Spleen (tissue), 11 donors: Measurements from ENCODE around the gene EIF2B2. TPM values are rescaled to one million over a fixed set of nuclear protein-coding genes. Genes with fewer than 3 reads are reported as not detected.

Source experiments
- DNase-seq: peaks from one replicate; pipeline ENCODE4 v3.0.0-alpha.2; 2020
- H3K27ac ChIP-seq, 8 donors: fragments of 200-600 bp; sonication (generic) in 7 of 8; 1 replicate in 4 of 8; 2 replicates in 4 of 8; pipeline versions ENCODE4 v1.5.0 to v1.8.0; 2016 to 2021; ENCODE audit warnings: inconsistent platforms in 4 of 8, mild to moderate bottlenecking in 4 of 8, moderate library complexity in 1 of 8
- H3K27me3 ChIP-seq, 7 donors: fragments of 200-600 bp; sonication (generic) in 6 of 7; replicated peaks in 1 of 7; 1 replicate in 4 of 7; 2 replicates in 3 of 7; pipeline versions ENCODE4 v1.5.0 to v1.8.0; 2016 to 2021; ENCODE audit warnings: inconsistent platforms in 3 of 7, mild to moderate bottlenecking in 1 of 7
- H3K36me3 ChIP-seq, 6 donors: fragments of 200-600 bp; sonication (generic) in 5 of 6; 1 replicate in 4 of 6; 2 replicates in 2 of 6; pipeline versions ENCODE4 v1.5.0 to v1.8.0; 2016 to 2021; ENCODE audit warnings: inconsistent platforms in 2 of 6
- H3K4me1 ChIP-seq, 6 donors: fragments of 200-600 bp; sonication (generic) in 5 of 6; 1 replicate in 3 of 6; 2 replicates in 3 of 6; pipeline versions ENCODE4 v1.5.0 to v1.8.0; 2016 to 2021; ENCODE audit warnings: inconsistent platforms in 3 of 6
- H3K4me3 ChIP-seq, 8 donors: fragments of 200-600 bp; sonication (generic) in 7 of 8; 1 replicate in 4 of 8; 2 replicates in 4 of 8; pipeline versions ENCODE4 v1.5.0 to v1.8.0; 2016 to 2021; ENCODE audit warnings: inconsistent platforms in 4 of 8, mild to moderate bottlenecking in 4 of 8, moderate library complexity in 2 of 8
- H3K9me3 ChIP-seq, 8 donors: fragments of 200-600 bp; sonication (generic) in 7 of 8; 1 replicate in 4 of 8; 2 replicates in 4 of 8; pipeline versions ENCODE4 v1.5.0 to v1.8.0; 2016 to 2021; ENCODE audit warnings: inconsistent platforms in 4 of 8
- POLR2A ChIP-seq, 3 donors: fragments of 450-650 bp; IDR thresholded peaks; one replicate each; pipeline ENCODE4 v1.5.1; 2017; ENCODE audit warnings: antibody characterized with exemption in 3 of 3, mild to moderate bottlenecking in 1 of 3
- POLR2AphosphoS5 ChIP-seq, 3 donors: sonication (generic); formaldehyde crosslinking; IDR thresholded peaks; one replicate each; pipeline ENCODE4 v1.5.1; 2017; ENCODE audit warnings: antibody characterized with exemption in 3 of 3
- WGBS, 5 donors: extraction: QIAGEN DNeasy Blood & Tissue Kit in 3 of 5; methylation state at CpG; one replicate each; pipeline versions ENCODE4 v1.1.5 to v1.1.7; 2013 to 2018; 5-methylcytosine and 5-hydroxymethylcytosine counted together
- intact Hi-C: fragments of 100-400 bp; cut with DNase I; formaldehyde crosslinking; loops from one replicate; pipeline ENCODE4 v1.15.0; 2023; ENCODE audit warnings: low total_unique reads
- polyA plus RNA-seq, 3 donors: library from polyadenylated mRNA; stranded (reverse); fragments of 200-250 nt; gene quantifications; one replicate each; pipeline ENCODE4 v1.2.1, GENCODE V29; 2013
- total RNA-seq, 7 donors: library from RNA; depleted of rRNA in 3 of 7; stranded (reverse); fragments of >200 nt in 3 of 7; fragmentation: NEBNext Ultra II Directional in 4 of 7; extraction: Animal tissue kit (Norgen Biotek cat#: 25700) in 4 of 7; gene quantifications; one replicate each; pipeline versions ENCODE4 v1.1.0 to v1.2.1, GENCODE V29; 2016 to 2021
- TF ChIP-seq, protein P1 (sequence below), 11 experiments: fragments of 200-600 bp in 7 of 11; fragments of 450-650 bp in 4 of 11; sonication (generic) in 4 of 11; IDR thresholded peaks in 8 of 11; conservative IDR thresholded peaks in 3 of 11; 1 replicate in 7 of 11; 2 replicates in 4 of 11; pipeline versions ENCODE4 v1.4.0 to v1.8.0; 2016 to 2021; ENCODE audit warnings: antibody characterized with exemption in 11 of 11, inconsistent platforms in 4 of 11, mild to moderate bottlenecking in 1 of 11
- donor health status: healthy with polysubstance abuse.
- donor health status: DM: no; HTN: no; CAD: no; lungs with moderate emphysema.
- donor health status: DM: no; HTN: no; CAD: no.
- donor health status: Bipolar disorder and iron deficiency.
- donor health status: healthy.
- donor health status: DM: no; HTN: no; CAD: no.
- donor health status: DM: yes; HTN: yes; CAD: no.

The EIF2B2 gene
- total and polyA plus RNA-seq, 10 donors = 16.0 to 38.1 (median 25.8) TPM

DNA sequence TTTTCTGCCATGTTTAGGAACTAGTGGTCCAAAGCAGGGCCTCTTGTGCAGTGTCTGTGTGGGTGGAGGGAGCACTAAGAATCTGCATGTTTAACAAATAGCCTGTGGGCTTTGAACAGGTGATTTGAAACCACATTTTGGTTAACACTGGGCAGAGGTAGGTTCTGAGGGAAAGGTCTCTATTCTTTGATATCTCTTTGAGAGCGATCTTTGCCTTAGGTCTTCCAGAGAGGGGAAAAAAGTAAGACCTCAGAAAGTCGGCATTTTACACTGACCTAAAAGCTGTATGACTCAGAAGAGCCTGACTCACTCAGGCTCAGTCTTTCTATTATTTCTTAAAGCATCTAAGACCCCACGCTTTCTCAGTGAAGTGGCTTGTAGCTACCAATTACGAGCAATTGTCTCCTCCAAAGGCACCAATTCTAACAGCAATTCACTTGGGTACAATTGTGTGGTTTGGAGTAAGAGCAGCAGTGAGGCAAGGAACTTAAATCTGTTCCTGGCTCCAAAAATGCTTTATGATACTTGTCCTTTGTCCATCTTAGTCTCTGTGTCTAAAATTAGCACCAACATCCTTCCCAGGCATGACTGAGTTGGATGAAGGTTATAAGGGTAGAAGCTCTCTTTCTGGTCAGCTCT is 8.8 kb downstream of the EIF2B2 start:
- WGBS, 5 donors = 61 to 75% (median 67%) methylated on average over 4 of the region's 4 CpGs
- H3K27ac ChIP-seq = peak overlapping the region in 6 of 8 donors; percentile 30 to 59 (median 44)
- no peak for DNase-seq
- no peaks in the 10 kb centered on the region for H3K9me3 ChIP-seq
- H3K27me3 ChIP-seq = no peaks in the 10 kb centered on the region
- peaks cover 0 to 30% (median 3%) of the 10 kb centered on the region in 6 donors for H3K4me1 ChIP-seq
- intact Hi-C loops = no loop called here
- peaks cover 0 to 100% (median 64%) of the 10 kb centered on the region in 6 donors for H3K36me3 ChIP-seq
- TF ChIP-seq POLR2AphosphoS5 (IDR thresholded peaks at IDR 0.05) (no peak), POLR2A (IDR thresholded peaks at IDR 0.05) (no peak)
- TF ChIP-seq, protein P1, sequence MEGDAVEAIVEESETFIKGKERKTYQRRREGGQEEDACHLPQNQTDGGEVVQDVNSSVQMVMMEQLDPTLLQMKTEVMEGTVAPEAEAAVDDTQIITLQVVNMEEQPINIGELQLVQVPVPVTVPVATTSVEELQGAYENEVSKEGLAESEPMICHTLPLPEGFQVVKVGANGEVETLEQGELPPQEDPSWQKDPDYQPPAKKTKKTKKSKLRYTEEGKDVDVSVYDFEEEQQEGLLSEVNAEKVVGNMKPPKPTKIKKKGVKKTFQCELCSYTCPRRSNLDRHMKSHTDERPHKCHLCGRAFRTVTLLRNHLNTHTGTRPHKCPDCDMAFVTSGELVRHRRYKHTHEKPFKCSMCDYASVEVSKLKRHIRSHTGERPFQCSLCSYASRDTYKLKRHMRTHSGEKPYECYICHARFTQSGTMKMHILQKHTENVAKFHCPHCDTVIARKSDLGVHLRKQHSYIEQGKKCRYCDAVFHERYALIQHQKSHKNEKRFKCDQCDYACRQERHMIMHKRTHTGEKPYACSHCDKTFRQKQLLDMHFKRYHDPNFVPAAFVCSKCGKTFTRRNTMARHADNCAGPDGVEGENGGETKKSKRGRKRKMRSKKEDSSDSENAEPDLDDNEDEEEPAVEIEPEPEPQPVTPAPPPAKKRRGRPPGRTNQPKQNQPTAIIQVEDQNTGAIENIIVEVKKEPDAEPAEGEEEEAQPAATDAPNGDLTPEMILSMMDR (IDR thresholded peaks at IDR 0.05 in 8 of 11, conservative IDR thresholded peaks at IDR 0.05 in 3 of 11) = no peak
- H3K4me3 ChIP-seq = no peak overlapping the region

DNA sequence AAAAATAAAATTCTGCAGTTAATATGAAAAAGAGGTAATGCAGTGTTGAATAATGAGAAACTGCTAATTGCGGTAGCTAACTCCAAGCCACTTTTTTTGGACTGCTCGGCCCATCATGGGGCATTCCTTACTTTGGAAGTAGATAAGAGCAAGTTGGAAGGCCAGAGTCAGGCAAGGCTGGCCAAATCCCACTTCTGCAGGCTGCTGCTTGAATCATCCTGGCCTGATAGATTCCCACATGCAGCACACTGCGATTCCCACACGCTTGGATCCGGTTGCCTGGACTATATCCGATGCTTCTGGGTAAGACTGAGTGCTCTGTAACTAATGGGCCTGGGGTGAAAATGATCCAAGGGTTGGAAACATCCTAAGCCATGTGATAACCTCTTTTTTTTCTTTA is 10.6 kb downstream of the EIF2B2 start:
- no peak for DNase-seq
- H3K36me3 ChIP-seq = peaks cover 2 to 100% (median 64%) of the 10 kb centered on the region in 6 donors
- intact Hi-C loops = no loop called here
- H3K27me3 ChIP-seq = no peaks in the 10 kb centered on the region
- 95 to 99% (median 96%) methylated on average over 6 of the region's 6 CpGs for WGBS, 5 donors
- H3K9me3 ChIP-seq = no peaks in the 10 kb centered on the region
- TF ChIP-seq POLR2AphosphoS5 (IDR thresholded peaks at IDR 0.05) (no peak), POLR2A (IDR thresholded peaks at IDR 0.05) (no peak)
- TF ChIP-seq, protein P1 (IDR thresholded peaks at IDR 0.05 in 8 of 11, conservative IDR thresholded peaks at IDR 0.05 in 3 of 11) = no peak
- peaks cover 0 to 18% (median 3%) of the 10 kb centered on the region in 6 donors for H3K4me1 ChIP-seq
- H3K27ac ChIP-seq = peak overlapping the region in 1 of 8 donors; percentile 1
- H3K4me3 ChIP-seq = no peak overlapping the region

DNA sequence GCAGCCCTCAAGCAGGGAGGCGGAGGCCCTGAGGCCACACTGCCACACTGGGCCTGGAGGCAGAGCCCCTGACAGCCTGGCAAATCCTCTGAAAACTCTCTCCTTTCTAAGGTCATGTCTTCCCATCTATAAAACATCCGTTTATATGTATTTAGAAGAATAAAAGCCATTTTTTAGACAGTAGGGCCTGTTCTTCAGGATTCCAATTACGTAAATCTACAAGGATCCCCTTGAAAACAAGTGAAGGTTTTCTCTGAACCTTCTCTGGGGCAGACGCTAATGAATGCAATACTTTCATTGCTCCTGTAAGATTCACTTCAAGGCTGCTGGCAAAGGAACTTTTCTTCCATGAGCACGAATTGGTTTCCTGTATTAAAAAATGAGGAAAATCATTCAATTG is 12.8 kb downstream of the EIF2B2 start:
- 90 to 93% (median 92%) methylated on average over 5 of the region's 5 CpGs for WGBS, 5 donors
- Histone ChIP-seq H3K27me3 (no peaks in the 10 kb centered on the region), H3K36me3 (peaks cover 2 to 100% (median 60%) of the 10 kb centered on the region in 6 donors), H3K9me3 (no peaks in the 10 kb centered on the region), H3K4me3 (no peak overlapping the region), H3K4me1 (peaks cover 0 to 18% (median 3%) of the 10 kb centered on the region in 6 donors), H3K27ac (no peak overlapping the region)
- intact Hi-C loops = no loop called here
- TF ChIP-seq POLR2AphosphoS5 (IDR thresholded peaks at IDR 0.05) = no peak
- TF ChIP-seq POLR2A (IDR thresholded peaks at IDR 0.05) = no peak
- TF ChIP-seq, protein P1 (IDR thresholded peaks at IDR 0.05 in 8 of 11, conservative IDR thresholded peaks at IDR 0.05 in 3 of 11) = no peak
- DNase-seq = no peak

DNA sequence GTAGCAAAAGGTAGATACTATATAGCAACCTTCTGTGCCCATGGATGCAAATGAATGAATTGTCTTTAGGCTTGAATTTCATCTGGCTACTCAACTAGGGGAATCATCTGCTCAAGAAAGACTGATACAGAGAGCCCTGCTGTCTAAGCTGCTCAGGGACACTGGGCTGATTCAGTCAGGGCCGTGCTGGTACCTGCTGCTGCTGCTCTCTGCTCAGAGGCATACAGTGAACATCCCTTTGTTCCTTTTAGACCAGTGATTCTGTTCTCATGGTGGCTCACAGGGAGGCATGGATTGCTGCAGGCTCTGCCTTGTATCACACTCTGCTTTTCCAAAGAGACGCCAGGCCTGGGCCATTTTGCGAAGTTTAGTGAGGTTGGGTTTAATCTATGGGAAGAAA is 14.1 kb downstream of the EIF2B2 start:
- Histone ChIP-seq H3K36me3 (peaks cover 2 to 100% (median 66%) of the 10 kb centered on the region in 6 donors), H3K4me3 (no peak overlapping the region), H3K4me1 (peaks cover 0 to 7% (median 0%) of the 10 kb centered on the region in 6 donors), H3K27me3 (no peaks in the 10 kb centered on the region), H3K27ac (no peak overlapping the region), H3K9me3 (no peaks in the 10 kb centered on the region)
- DNase-seq = no peak
- intact Hi-C loops = no loop called here
- TF ChIP-seq POLR2AphosphoS5 (IDR thresholded peaks at IDR 0.05) (no peak), POLR2A (IDR thresholded peaks at IDR 0.05) (no peak)
- TF ChIP-seq, protein P1 (IDR thresholded peaks at IDR 0.05 in 8 of 11, conservative IDR thresholded peaks at IDR 0.05 in 3 of 11) = no peak
- 91 to 100% (median 95%) methylated on average over 3 of the region's 3 CpGs for WGBS, 5 donors
